ENCODE data around the gene PMM2.

DNA sequence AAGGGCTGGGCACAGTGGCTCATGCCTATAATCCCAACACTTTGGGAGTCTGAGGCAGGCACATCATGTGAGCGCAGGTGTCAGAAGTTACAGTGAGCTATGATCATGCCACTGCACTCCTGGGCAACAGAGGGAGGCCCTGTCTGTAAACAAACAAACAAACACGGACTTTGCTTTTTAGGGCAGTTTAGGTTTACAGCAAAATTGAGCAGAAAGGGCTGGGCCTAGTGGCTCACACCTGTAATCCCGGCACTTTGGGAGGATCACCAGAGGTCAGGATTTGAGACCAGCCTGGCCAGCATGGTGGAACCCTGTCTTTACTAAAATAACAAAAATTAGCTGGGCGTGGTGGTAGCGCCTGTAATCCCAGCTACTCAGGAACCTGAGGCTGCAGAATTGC is 74.4 kb downstream of the PMM2 start:
- no peak for TF ChIP-seq POLR2A (IDR thresholded peaks at IDR 0.05)
- TF ChIP-seq, protein P1, sequence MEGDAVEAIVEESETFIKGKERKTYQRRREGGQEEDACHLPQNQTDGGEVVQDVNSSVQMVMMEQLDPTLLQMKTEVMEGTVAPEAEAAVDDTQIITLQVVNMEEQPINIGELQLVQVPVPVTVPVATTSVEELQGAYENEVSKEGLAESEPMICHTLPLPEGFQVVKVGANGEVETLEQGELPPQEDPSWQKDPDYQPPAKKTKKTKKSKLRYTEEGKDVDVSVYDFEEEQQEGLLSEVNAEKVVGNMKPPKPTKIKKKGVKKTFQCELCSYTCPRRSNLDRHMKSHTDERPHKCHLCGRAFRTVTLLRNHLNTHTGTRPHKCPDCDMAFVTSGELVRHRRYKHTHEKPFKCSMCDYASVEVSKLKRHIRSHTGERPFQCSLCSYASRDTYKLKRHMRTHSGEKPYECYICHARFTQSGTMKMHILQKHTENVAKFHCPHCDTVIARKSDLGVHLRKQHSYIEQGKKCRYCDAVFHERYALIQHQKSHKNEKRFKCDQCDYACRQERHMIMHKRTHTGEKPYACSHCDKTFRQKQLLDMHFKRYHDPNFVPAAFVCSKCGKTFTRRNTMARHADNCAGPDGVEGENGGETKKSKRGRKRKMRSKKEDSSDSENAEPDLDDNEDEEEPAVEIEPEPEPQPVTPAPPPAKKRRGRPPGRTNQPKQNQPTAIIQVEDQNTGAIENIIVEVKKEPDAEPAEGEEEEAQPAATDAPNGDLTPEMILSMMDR (IDR thresholded peaks at IDR 0.05), result no peak
